HFFc6 (cell line): ENCODE data around the gene AUTS2. TPM values are rescaled to one million over a fixed set of nuclear protein-coding genes. Genes with fewer than 3 reads are reported as not detected.

Experiments
- DNase-seq: peaks from one replicate; pipeline ENCODE4 v3.0.0-alpha.2; 2018
- H3K27ac Mint-ChIP-seq: 2 replicates; pipeline ENCODE4 v1.8.0; 2020; ENCODE audit warnings: mild to moderate bottlenecking, mixed read lengths
- H3K27me3 Mint-ChIP-seq: 2 replicates; pipeline ENCODE4 v1.8.0; 2021; ENCODE audit warnings: mild to moderate bottlenecking, moderate library complexity, mixed read lengths; ENCODE audit not compliant: insufficient read depth
- H3K36me3 Mint-ChIP-seq: 2 replicates; pipeline ENCODE4 v1.8.0; 2021; ENCODE audit warnings: low read depth, mixed read lengths
- H3K4me1 Mint-ChIP-seq: 2 replicates; pipeline ENCODE4 v1.8.0; 2020; ENCODE audit warnings: low read depth, mixed read lengths
- H3K4me3 Mint-ChIP-seq: 2 replicates; pipeline ENCODE4 v1.8.0; 2020; ENCODE audit warnings: mild to moderate bottlenecking, moderate library complexity, mixed read lengths
- H3K9me3 Mint-ChIP-seq: 2 replicates; pipeline ENCODE4 v1.8.0; 2020; ENCODE audit warnings: mild to moderate bottlenecking, mixed read lengths
- total RNA-seq, 6 experiments: library from RNA; stranded (reverse); fragmentation: NEBNext Ultra II Directional; extraction: Animal tissue kit (Norgen Biotek cat#: 25700); gene quantifications; 2 replicates in 1 of 6; 3 replicates in 5 of 6; pipeline ENCODE4 v1.2.3, GENCODE V29; 2021
- TF ChIP-seq, protein P1 (sequence below): fragments of 200-600 bp; sonication (generic); IDR thresholded peaks from 2 replicates; pipeline ENCODE4 v1.5.0; 2021; ENCODE audit warnings: antibody characterized with exemption, mild to moderate bottlenecking

Gene AUTS2
- total RNA-seq, 6 experiments from 2014 or later = 0.02 to 0.19 (median 0.16) TPM; not detected in 2

DNA sequence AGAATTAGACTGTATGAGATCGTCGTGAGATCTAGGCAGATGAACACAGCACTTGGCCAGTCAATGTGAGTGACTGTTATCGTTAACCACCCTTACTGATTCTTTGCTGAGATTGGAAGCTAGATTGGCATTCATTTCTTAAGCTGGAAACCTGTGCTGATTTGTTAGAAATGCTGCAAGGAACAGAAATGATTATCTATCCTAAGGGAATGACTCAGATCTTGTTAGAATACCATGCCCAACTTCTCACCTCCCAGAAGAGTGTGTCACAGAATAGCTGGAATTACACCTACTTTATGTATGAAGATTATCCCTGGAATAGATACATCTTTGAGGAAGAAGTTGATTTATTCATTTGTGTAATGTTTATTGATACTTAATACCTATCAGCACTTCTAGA lies 275.2 kb downstream of the AUTS2 start:
- TF ChIP-seq, protein P1, sequence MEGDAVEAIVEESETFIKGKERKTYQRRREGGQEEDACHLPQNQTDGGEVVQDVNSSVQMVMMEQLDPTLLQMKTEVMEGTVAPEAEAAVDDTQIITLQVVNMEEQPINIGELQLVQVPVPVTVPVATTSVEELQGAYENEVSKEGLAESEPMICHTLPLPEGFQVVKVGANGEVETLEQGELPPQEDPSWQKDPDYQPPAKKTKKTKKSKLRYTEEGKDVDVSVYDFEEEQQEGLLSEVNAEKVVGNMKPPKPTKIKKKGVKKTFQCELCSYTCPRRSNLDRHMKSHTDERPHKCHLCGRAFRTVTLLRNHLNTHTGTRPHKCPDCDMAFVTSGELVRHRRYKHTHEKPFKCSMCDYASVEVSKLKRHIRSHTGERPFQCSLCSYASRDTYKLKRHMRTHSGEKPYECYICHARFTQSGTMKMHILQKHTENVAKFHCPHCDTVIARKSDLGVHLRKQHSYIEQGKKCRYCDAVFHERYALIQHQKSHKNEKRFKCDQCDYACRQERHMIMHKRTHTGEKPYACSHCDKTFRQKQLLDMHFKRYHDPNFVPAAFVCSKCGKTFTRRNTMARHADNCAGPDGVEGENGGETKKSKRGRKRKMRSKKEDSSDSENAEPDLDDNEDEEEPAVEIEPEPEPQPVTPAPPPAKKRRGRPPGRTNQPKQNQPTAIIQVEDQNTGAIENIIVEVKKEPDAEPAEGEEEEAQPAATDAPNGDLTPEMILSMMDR = no peak
- Mint-ChIP-seq H3K4me1 (no peaks in the 10 kb centered on the region), H3K27ac (no peak overlapping the region), H3K27me3 (peaks cover 4% of the 10 kb centered on the region; the same call in 1 of the 2 replicates), H3K9me3 (peaks cover 35% of the 10 kb centered on the region), H3K4me3 (no peak overlapping the region), H3K36me3 (peaks cover 9% of the 10 kb centered on the region; the same call in 1 of the 2 replicates)
- DNase-seq = no peak

DNA sequence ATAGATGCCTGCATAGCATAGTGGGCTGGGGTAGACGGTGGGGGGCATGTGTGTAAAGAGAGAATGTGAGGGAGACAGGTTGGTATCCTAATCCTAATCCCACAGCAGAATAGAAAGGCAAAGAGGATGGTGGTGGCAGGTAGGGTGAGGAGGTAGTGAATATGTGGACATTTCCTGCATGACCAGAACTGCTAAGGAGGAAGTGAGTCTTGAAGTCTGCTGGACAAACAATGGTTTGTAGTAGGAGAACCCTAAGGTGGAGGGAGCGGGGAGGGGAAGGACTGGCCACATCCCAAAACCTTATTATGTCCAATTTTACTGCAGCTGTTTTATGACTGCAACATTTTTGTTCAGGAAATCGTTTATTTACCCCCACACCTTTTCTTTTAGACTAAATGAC lies 279.7 kb downstream of the AUTS2 start:
- DNase-seq = no peak
- Mint-ChIP-seq H3K36me3 (peaks cover 6% of the 10 kb centered on the region; the same call in 1 of the 2 replicates), H3K4me1 (no peaks in the 10 kb centered on the region), H3K27me3 (peaks cover 4% of the 10 kb centered on the region; the same call in 1 of the 2 replicates), H3K9me3 (peaks cover 32% of the 10 kb centered on the region), H3K27ac (no peak overlapping the region), H3K4me3 (no peak overlapping the region)
- TF ChIP-seq, protein P1 = no peak

DNA sequence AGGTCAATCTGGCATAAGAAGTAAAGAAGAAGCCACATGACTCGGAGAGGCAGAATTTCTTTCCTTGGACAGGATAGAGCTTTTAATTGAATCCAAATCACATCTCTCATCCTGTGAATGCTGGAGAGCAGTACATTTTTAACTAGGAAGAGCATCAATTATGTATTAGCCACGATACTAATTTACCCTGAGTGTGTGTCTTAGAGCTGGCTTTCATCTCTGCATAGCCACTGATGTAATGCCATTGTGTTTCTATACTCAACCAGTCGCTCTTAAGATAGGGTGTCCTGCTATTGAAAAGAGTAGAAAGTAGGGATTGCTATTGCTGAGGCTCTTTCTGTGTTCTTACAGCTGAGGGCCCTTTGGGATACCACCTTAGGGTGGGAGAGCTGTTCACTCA lies 280.3 kb downstream of the AUTS2 start:
- Mint-ChIP-seq H3K4me3 (no peak overlapping the region), H3K9me3 (peaks cover 29% of the 10 kb centered on the region), H3K36me3 (peaks cover 7% of the 10 kb centered on the region; the same call in 1 of the 2 replicates), H3K27ac (no peak overlapping the region), H3K4me1 (no peaks in the 10 kb centered on the region), H3K27me3 (peaks cover 4% of the 10 kb centered on the region; the same call in 1 of the 2 replicates)
- no peak for DNase-seq
- TF ChIP-seq, protein P1 = no peak

DNA sequence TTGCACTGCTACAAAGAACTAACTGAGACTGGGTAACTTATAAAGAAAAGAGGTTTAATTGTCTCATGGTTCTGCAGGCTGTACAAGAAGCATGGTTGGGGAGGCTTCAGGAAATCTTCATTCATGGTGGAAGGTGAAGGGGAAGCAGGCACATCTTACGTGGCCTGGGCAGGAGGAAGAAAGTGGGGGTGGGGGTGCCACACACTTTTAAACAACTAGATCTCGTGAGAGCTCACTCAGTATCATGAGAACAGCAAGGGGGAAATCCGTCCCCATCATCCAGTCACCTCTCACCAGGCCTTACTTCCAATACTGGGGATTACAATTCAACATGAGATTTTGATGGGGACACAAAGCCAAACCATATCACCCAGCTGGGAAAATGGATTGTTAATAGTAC lies 281.7 kb downstream of the AUTS2 start:
- no peak overlapping the region for H3K27ac Mint-ChIP-seq
- no peaks in the 10 kb centered on the region for H3K4me1 Mint-ChIP-seq
- H3K4me3 Mint-ChIP-seq = no peak overlapping the region
- TF ChIP-seq, protein P1 = no peak
- no peak for DNase-seq
- H3K36me3 Mint-ChIP-seq = peaks cover 5% of the 10 kb centered on the region; the same call in 1 of the 2 replicates
- peaks cover 25% of the 10 kb centered on the region for H3K9me3 Mint-ChIP-seq
- peaks cover 3% of the 10 kb centered on the region; the same call in 1 of the 2 replicates for H3K27me3 Mint-ChIP-seq

DNA sequence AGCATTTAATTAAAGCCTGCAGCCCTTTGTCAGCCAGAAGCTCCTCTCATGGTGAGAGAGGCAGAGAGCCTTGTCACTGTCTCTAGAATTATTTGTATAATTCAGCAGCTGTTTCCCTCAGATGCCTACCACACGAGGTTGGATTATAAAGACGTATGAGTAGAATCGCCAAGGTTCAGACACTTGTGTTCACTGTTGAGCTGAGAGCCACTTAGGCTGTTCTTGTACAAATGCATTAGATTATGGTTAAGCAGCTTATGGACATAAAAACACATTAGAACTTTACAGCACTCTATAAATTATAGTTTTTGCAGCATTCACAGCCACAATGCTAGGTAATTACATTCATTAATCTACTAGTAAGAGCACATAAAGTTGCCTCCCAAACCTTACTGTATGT lies 282.6 kb downstream of the AUTS2 start:
- peaks cover 3% of the 10 kb centered on the region; the same call in 1 of the 2 replicates for H3K27me3 Mint-ChIP-seq
- DNase-seq = no peak
- H3K4me3 Mint-ChIP-seq = no peak overlapping the region
- peaks cover 5% of the 10 kb centered on the region; the same call in 1 of the 2 replicates for H3K36me3 Mint-ChIP-seq
- peaks cover 28% of the 10 kb centered on the region for H3K9me3 Mint-ChIP-seq
- no peaks in the 10 kb centered on the region for H3K4me1 Mint-ChIP-seq
- TF ChIP-seq, protein P1 = no peak
- H3K27ac Mint-ChIP-seq = no peak overlapping the region
